Liver (tissue), 9 donors: ENCODE data around the gene CD300LB. TPM values are rescaled to one million over a fixed set of nuclear protein-coding genes. Genes with fewer than 3 reads are reported as not detected.
"Not testable (repeated sequence)": the region's sequence is repeated elsewhere in the genome, so short reads cannot be mapped to it uniquely, and the experiment has no call there.

Experiments used
- DNase-seq: peaks from one replicate; pipeline ENCODE4 v3.0.0-alpha.2; 2017; ENCODE audit warnings: low spot score
- H3K27ac ChIP-seq, 2 donors: one replicate each; pipeline ENCODE4 v1.7.0; 2013; ENCODE audit warnings: inconsistent platforms in 2 of 2, low read length in 2 of 2, control low read depth in 1 of 2, low read depth in 1 of 2, mild to moderate bottlenecking in 1 of 2
- H3K27me3 ChIP-seq, 4 donors: one replicate each; pipeline versions ENCODE4 v1.6.1 to v1.7.0; 2013; ENCODE audit warnings: low read length in 3 of 4, inconsistent platforms in 1 of 4, mild to moderate bottlenecking in 1 of 4, moderate library complexity in 1 of 4; ENCODE audit not compliant: control insufficient read depth in 4 of 4, insufficient read depth in 4 of 4
- H3K36me3 ChIP-seq, 4 donors: one replicate each; pipeline versions ENCODE4 v1.6.1 to v1.7.0; 2013; ENCODE audit warnings: low read length in 3 of 4, mild to moderate bottlenecking in 3 of 4, low read depth in 1 of 4, moderate library complexity in 1 of 4; ENCODE audit not compliant: control insufficient read depth in 4 of 4, insufficient read depth in 3 of 4
- H3K4me1 ChIP-seq, 4 donors: one replicate each; pipeline versions ENCODE4 v1.6.1 to v1.7.0; 2013; ENCODE audit warnings: low read length in 3 of 4, mild to moderate bottlenecking in 3 of 4, moderate library complexity in 1 of 4; ENCODE audit not compliant: control insufficient read depth in 4 of 4, insufficient read depth in 4 of 4
- H3K4me3 ChIP-seq, 3 donors: one replicate each; pipeline versions ENCODE4 v1.6.1 to v1.7.0; 2013; ENCODE audit warnings: low read length in 3 of 3, control low read depth in 1 of 3, low read depth in 1 of 3, mild to moderate bottlenecking in 1 of 3
- H3K9ac ChIP-seq, 2 donors: one replicate each; pipeline ENCODE4 v1.7.0; 2013; ENCODE audit warnings: low read length in 2 of 2, mild to moderate bottlenecking in 2 of 2, moderate library complexity in 2 of 2, control low read depth in 1 of 2, low read depth in 1 of 2
- H3K9me3 ChIP-seq, 4 donors: one replicate each; pipeline versions ENCODE4 v1.6.1 to v1.7.0; 2013; ENCODE audit warnings: low read length in 3 of 4; ENCODE audit not compliant: control insufficient read depth in 4 of 4
- ATF3 ChIP-seq: IDR thresholded peaks from 2 replicates; pipeline ENCODE4 v1.6.1; 2016; ENCODE audit warnings: antibody characterized with exemption
- CTCF ChIP-seq: fragments of 150-350 bp; IDR thresholded peaks from 2 replicates; pipeline ENCODE4 v1.5.1; 2017; ENCODE audit warnings: improper control_type of control experiment, low read depth, low read length; ENCODE audit not compliant: missing input control
- EGR1 ChIP-seq, 2 donors: IDR thresholded peaks; 2 replicates each; pipeline ENCODE4 v1.6.1; 2016 to 2018; ENCODE audit warnings: antibody characterized with exemption in 2 of 2, low read depth in 2 of 2
- FOXA1 ChIP-seq: IDR thresholded peaks from 2 replicates; pipeline ENCODE4 v1.6.1; 2016; ENCODE audit warnings: antibody characterized with exemption
- FOXA2 ChIP-seq: IDR thresholded peaks from 2 replicates; pipeline ENCODE4 v1.6.1; 2016; ENCODE audit warnings: antibody characterized with exemption
- GABPA ChIP-seq, 2 donors: IDR thresholded peaks in 1 of 2; conservative IDR thresholded peaks in 1 of 2; 2 replicates each; pipeline ENCODE4 v1.6.1; 2016; ENCODE audit warnings: antibody characterized with exemption in 2 of 2, mild to moderate bottlenecking in 1 of 2, moderate library complexity in 1 of 2
- HNF4A ChIP-seq, 2 donors: conservative IDR thresholded peaks; 2 replicates each; pipeline ENCODE4 v1.6.1; 2016; ENCODE audit warnings: antibody characterized with exemption in 2 of 2, mild to moderate bottlenecking in 2 of 2
- HNF4G ChIP-seq: IDR thresholded peaks from 2 replicates; pipeline ENCODE4 v1.6.1; 2016; ENCODE audit warnings: antibody characterized with exemption
- JUND ChIP-seq, 2 donors: IDR thresholded peaks; 2 replicates each; pipeline ENCODE4 v1.6.1; 2016; ENCODE audit warnings: antibody characterized with exemption in 2 of 2
- MAX ChIP-seq: IDR thresholded peaks from 2 replicates; pipeline ENCODE4 v1.6.1; 2016; ENCODE audit warnings: antibody characterized with exemption
- NR2F2 ChIP-seq: IDR thresholded peaks from 2 replicates; pipeline ENCODE4 v1.6.1; 2016; ENCODE audit warnings: antibody characterized with exemption
- RAD21 ChIP-seq, 2 donors: IDR thresholded peaks; 2 replicates each; pipeline ENCODE4 v1.6.1; 2016; ENCODE audit warnings: antibody characterized with exemption in 2 of 2, mild to moderate bottlenecking in 2 of 2
- REST ChIP-seq: IDR thresholded peaks from 2 replicates; pipeline ENCODE4 v1.6.1; 2016; ENCODE audit warnings: antibody characterized with exemption, mild to moderate bottlenecking
- RXRA ChIP-seq, 2 donors: IDR thresholded peaks; 2 replicates each; pipeline ENCODE4 v1.6.1; 2017 to 2018; ENCODE audit warnings: antibody characterized with exemption in 2 of 2, mild to moderate bottlenecking in 1 of 2
- SP1 ChIP-seq: IDR thresholded peaks from 2 replicates; pipeline ENCODE4 v1.6.1; 2018; ENCODE audit warnings: antibody characterized with exemption, mild to moderate bottlenecking
- TAF1 ChIP-seq: conservative IDR thresholded peaks from 2 replicates; pipeline ENCODE4 v1.6.1; 2016; ENCODE audit warnings: antibody characterized with exemption, mild to moderate bottlenecking
- YY1 ChIP-seq: IDR thresholded peaks from 2 replicates; pipeline ENCODE4 v1.6.1; 2016; ENCODE audit warnings: antibody characterized with exemption, mild to moderate bottlenecking
- ZBTB33 ChIP-seq: IDR thresholded peaks from 2 replicates; pipeline ENCODE4 v1.6.1; 2016; ENCODE audit warnings: antibody characterized with exemption
- WGBS: extraction: QIAGEN DNeasy Blood & Tissue Kit; methylation state at CpG from one replicate; pipeline ENCODE4 v1.1.7; 2013; 5-methylcytosine and 5-hydroxymethylcytosine counted together
- polyA plus RNA-seq, 2 donors: library from polyadenylated mRNA; stranded (reverse) in 1 of 2; unstranded in 1 of 2; fragments of 200-250 nt in 1 of 2; fragments of >200 nt in 1 of 2; fragmentation: Nextera tagmentation in 1 of 2; extraction: Ambion mirVana in 1 of 2; gene quantifications; one replicate each; pipeline versions ENCODE4 v1.2.1 to v1.2.3, GENCODE V29; 2013 to 2015
- total RNA-seq, 2 donors: library from RNA; depleted of rRNA; stranded (reverse); fragments of >200 nt; gene quantifications; one replicate each; pipeline ENCODE4 v1.2.3, GENCODE V29; 2014
- donor health status: healthy.
- donor health status: healthy.
- donor health status: healthy.
- donor health status: healthy.
- donor health status: healthy.

The CD300LB gene
- total and polyA plus RNA-seq, 4 donors = 0.08 to 0.33 (median 0.09) TPM; not detected in 1

GRCh38 chr17:74508156-74508555 is 23.1 kb downstream of the CD300LB start (continued):
- TF ChIP-seq ZBTB33 (no peak), EGR1 (IDR thresholded peaks at IDR 0.05; ENCODE audit: low read depth in 2 of 2) (no peak), FOXA2 (no peak), TAF1 (no peak), SP1 (no peak)

- H3K4me3 ChIP-seq, DNase-seq, H3K9ac ChIP-seq, H3K27ac ChIP-seq, H3K9me3 ChIP-seq, H3K27me3 ChIP-seq, H3K36me3 ChIP-seq, H3K4me1 ChIP-seq: not testable (repeated sequence)
- WGBS = 74% methylated on average over 5 of the region's 5 CpGs
These were observed 27.3 kb downstream of the CD300LB start for GRCh38 chr17:74503949-74504348.

GRCh38 chr17:74502861-74503260 is 28.4 kb downstream of the CD300LB start:
- Histone ChIP-seq H3K4me3 (no peak overlapping the region), H3K27me3 (no peaks in the 10 kb centered on the region), H3K36me3 (no peaks in the 10 kb centered on the region), H3K9me3 (no peaks in the 10 kb centered on the region), H3K4me1 (no peaks in the 10 kb centered on the region), H3K9ac (no peak overlapping the region), H3K27ac (no peak overlapping the region)
- DNase-seq = no peak
- TF ChIP-seq YY1 (no peak), ATF3 (no peak), CTCF (no peak), ZBTB33 (no peak), RAD21 (IDR thresholded peaks at IDR 0.05) (no peak), MAX (no peak), FOXA1 (no peak), RXRA (IDR thresholded peaks at IDR 0.05) (no peak), JUND (IDR thresholded peaks at IDR 0.05) (no peak), TAF1 (no peak), SP1 (no peak), HNF4G (no peak), REST (no peak), NR2F2 (no peak), HNF4A (conservative IDR thresholded peaks at IDR 0.05) (no peak), GABPA (IDR thresholded peaks at IDR 0.05 in 1 of 2, conservative IDR thresholded peaks at IDR 0.05 in 1 of 2) (no peak)
- WGBS = 74% methylated on average over 6 of the region's 6 CpGs
